Chondrocyte (in vitro differentiated cells): ENCODE data around the gene UCHL5. TPM values are rescaled to one million over a fixed set of nuclear protein-coding genes. Genes with fewer than 3 reads are reported as not detected.

Experiments used
- DNase-seq: peaks from one replicate; pipeline ENCODE4 v3.0.0; 2021; ENCODE audit warnings: mixed read lengths, low spot score
- H3K27ac Mint-ChIP-seq: one replicate; pipeline ENCODE4 v1.8.0; 2021; ENCODE audit warnings: mild to moderate bottlenecking, moderate library complexity, mixed read lengths; ENCODE audit not compliant: unreplicated experiment
- H3K27me3 Mint-ChIP-seq: 2 replicates; pipeline ENCODE4 v1.8.0; 2021; ENCODE audit warnings: low read depth, mixed read lengths
- H3K36me3 Mint-ChIP-seq: 2 replicates; pipeline ENCODE4 v1.8.0; 2021; ENCODE audit warnings: low read depth, mixed read lengths
- H3K4me1 Mint-ChIP-seq: 2 replicates; pipeline ENCODE4 v1.8.0; 2021; ENCODE audit warnings: low read depth, mild to moderate bottlenecking, mixed read lengths
- H3K4me3 Mint-ChIP-seq: one replicate; pipeline ENCODE4 v1.8.0; 2021; ENCODE audit warnings: mild to moderate bottlenecking, moderate library complexity, mixed read lengths; ENCODE audit not compliant: unreplicated experiment
- H3K9me3 Mint-ChIP-seq: 2 replicates; pipeline ENCODE4 v1.8.0; 2021; ENCODE audit warnings: low read depth, mixed read lengths
- total RNA-seq: library from RNA; stranded (reverse); gene quantifications from 3 replicates; pipeline ENCODE4 v1.2.1, GENCODE V29; 2021
- TF ChIP-seq, protein P1 (sequence below): fragments of 200-600 bp; sonication (generic); IDR thresholded peaks from 2 replicates; pipeline ENCODE4 v1.5.0; 2021; ENCODE audit warnings: antibody characterized with exemption, mild to moderate bottlenecking, moderate library complexity

The UCHL5 gene
- total RNA-seq, 1 donor from 2014 or later: 23.8 TPM

DNA sequence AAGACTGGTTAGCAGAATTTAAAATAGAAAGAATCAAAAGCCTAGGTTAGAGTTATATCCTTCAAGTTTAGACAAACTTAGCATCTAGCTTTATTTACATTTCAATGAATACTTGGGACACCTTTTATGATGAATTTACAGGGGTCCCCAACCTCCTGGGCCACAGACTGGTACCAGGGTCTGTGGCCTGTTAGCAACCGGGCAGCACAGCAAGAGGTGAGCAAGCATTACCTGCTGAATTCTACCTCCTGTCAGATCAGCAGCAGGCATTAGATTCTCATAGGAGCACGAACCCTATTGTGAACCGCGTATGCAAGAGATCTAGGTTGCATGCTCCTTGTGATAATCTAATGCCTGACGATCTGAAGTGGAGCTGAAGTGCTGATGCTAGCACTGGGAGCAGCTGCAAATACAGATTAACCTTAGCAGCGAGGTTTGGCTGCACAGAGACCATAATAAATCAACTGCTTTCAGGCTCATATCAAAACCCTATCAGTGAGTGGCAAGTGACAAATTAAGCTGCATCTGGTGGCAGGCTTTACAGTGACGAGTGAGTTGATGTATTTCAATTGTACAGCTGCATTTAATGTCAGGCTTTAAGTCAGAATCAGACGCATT lies 82.0 kb downstream of the UCHL5 start:
- TF ChIP-seq, protein P1, sequence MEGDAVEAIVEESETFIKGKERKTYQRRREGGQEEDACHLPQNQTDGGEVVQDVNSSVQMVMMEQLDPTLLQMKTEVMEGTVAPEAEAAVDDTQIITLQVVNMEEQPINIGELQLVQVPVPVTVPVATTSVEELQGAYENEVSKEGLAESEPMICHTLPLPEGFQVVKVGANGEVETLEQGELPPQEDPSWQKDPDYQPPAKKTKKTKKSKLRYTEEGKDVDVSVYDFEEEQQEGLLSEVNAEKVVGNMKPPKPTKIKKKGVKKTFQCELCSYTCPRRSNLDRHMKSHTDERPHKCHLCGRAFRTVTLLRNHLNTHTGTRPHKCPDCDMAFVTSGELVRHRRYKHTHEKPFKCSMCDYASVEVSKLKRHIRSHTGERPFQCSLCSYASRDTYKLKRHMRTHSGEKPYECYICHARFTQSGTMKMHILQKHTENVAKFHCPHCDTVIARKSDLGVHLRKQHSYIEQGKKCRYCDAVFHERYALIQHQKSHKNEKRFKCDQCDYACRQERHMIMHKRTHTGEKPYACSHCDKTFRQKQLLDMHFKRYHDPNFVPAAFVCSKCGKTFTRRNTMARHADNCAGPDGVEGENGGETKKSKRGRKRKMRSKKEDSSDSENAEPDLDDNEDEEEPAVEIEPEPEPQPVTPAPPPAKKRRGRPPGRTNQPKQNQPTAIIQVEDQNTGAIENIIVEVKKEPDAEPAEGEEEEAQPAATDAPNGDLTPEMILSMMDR: no peak
- peaks cover 18% of the 10 kb centered on the region for H3K4me1 Mint-ChIP-seq
- no peak overlapping the region for H3K4me3 Mint-ChIP-seq
- no peak overlapping the region for H3K27ac Mint-ChIP-seq
- no peaks in the 10 kb centered on the region for H3K27me3 Mint-ChIP-seq
- H3K36me3 Mint-ChIP-seq: peaks cover 6% of the 10 kb centered on the region
- peaks cover 3% of the 10 kb centered on the region for H3K9me3 Mint-ChIP-seq
- no peak for DNase-seq

DNA sequence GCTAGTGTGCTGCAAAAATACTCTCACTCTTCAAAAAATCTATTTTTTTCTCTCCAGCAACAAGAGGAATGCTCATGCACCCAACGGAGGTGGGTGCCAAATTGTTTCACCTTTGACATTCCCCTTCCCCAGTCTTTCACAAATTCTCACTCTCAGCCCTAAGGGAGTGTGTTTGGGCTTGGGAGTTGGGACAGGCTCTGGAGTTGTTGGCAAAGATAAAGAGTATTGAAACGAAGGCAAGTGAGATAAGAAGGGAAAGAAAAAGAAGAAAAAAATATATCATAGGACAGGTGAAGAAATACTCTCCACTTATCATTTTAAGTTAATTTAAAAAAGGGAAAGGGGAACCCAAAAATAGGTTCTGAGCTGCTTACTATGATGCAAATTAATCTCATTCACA lies 82.6 kb downstream of the UCHL5 start:
- DNase-seq: no peak
- peaks cover 3% of the 10 kb centered on the region for H3K9me3 Mint-ChIP-seq
- H3K4me1 Mint-ChIP-seq: peaks cover 19% of the 10 kb centered on the region
- H3K27me3 Mint-ChIP-seq: no peaks in the 10 kb centered on the region
- peaks cover 6% of the 10 kb centered on the region for H3K36me3 Mint-ChIP-seq
- no peak overlapping the region for H3K4me3 Mint-ChIP-seq
- TF ChIP-seq, protein P1: no peak
- no peak overlapping the region for H3K27ac Mint-ChIP-seq

DNA sequence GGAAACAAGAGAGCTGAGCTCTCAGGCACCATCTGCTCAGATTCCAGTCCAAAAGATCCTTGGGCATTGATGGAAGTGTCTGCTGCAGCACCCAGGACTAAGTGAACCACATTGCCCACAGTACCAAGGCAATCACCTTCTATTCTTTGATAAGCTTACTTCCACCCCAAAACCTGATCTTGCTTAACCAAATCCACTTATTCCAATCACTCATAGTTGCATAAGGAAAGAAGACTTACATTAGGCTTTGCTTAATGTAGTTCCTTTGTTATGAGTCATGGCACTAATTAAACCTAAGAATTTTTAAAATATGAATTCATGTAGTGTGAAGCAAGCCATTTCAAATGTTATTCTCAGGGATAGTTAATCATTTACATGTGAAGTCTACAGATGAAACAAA lies 84.5 kb downstream of the UCHL5 start:
- H3K9me3 Mint-ChIP-seq: peaks cover 1% of the 10 kb centered on the region
- H3K27ac Mint-ChIP-seq: no peak overlapping the region
- H3K4me3 Mint-ChIP-seq: no peak overlapping the region
- H3K27me3 Mint-ChIP-seq: no peaks in the 10 kb centered on the region
- no peak for DNase-seq
- peaks cover 23% of the 10 kb centered on the region for H3K4me1 Mint-ChIP-seq
- TF ChIP-seq, protein P1: no peak
- H3K36me3 Mint-ChIP-seq: peaks cover 5% of the 10 kb centered on the region

DNA sequence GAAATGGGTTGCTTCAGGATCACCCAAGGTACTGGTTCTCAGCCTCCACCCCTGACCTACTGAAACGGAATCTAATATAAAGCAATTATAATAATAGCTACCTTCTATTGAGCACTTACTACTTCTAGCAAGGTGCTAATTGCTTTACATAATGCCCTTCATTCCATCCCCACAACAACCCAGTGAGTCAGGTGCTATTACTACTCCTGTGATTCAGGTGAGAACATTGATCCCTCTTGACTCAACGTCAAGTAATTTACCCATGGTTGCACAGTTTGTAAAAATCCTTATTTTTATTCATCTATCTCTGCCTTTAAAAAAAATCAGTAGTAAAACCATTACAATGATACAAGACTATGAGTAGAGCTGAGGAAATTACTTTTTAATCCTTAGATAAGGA lies 85.2 kb downstream of the UCHL5 start:
- Mint-ChIP-seq H3K4me3 (no peak overlapping the region), H3K27ac (no peak overlapping the region), H3K9me3 (no peaks in the 10 kb centered on the region), H3K36me3 (peaks cover 2% of the 10 kb centered on the region), H3K4me1 (peaks cover 25% of the 10 kb centered on the region), H3K27me3 (no peaks in the 10 kb centered on the region)
- TF ChIP-seq, protein P1: no peak
- DNase-seq: no peak

DNA sequence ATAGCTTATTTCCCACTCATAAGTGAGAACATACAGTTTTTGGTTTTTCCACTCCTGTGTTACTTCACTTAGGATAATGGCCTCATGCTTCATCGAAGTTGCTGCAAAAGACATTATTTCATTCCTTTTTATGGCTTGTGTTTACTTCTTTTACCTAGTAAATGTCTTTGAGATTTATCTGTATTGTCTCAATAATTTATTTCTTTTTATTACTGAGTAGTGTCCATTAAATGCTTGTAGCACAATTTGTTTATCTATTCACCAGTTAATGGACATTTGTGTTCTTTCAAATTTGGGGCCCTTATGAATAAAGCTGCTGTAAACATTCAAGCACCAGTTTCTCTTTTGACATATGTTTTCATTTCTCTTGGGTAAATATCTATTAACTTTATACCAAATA lies 86.0 kb downstream of the UCHL5 start:
- H3K27me3 Mint-ChIP-seq: no peaks in the 10 kb centered on the region

More for the DNA sequence above, 86.0 kb downstream of the UCHL5 start:
- H3K4me3 Mint-ChIP-seq: no peak overlapping the region
- no peak overlapping the region for H3K27ac Mint-ChIP-seq
- H3K9me3 Mint-ChIP-seq: no peaks in the 10 kb centered on the region
- no peaks in the 10 kb centered on the region for H3K36me3 Mint-ChIP-seq
- peaks cover 25% of the 10 kb centered on the region for H3K4me1 Mint-ChIP-seq
- no peak for DNase-seq
- TF ChIP-seq, protein P1: no peak
